H1 (cell line): ENCODE measurements around the gene RNU6-1. TPM values are rescaled to one million over a fixed set of nuclear protein-coding genes. Genes with fewer than 3 reads are reported as not detected.

ENCODE experiments used
- BCL11A ChIP-seq, 2 experiments: IDR thresholded peaks; one replicate each; pipeline ENCODE4 v1.6.1; 2011; ENCODE audit warnings: low read depth in 2 of 2, low read length in 2 of 2, mild to moderate bottlenecking in 2 of 2
- E2F6 ChIP-seq: IDR thresholded peaks from 2 replicates; pipeline ENCODE4 v1.6.1; 2012; ENCODE audit warnings: inconsistent platforms
- GABPA ChIP-seq: IDR thresholded peaks from 2 replicates; pipeline ENCODE4 v1.6.1; 2011; ENCODE audit warnings: mild to moderate bottlenecking, low read length, moderate library complexity, borderline replicate concordance; ENCODE audit not compliant: insufficient read depth
- GTF2F1 ChIP-seq: IDR thresholded peaks from 2 replicates; pipeline ENCODE4 v1.6.1; 2012; ENCODE audit warnings: low read depth, low read length, improper control_type of control experiment, borderline replicate concordance
- HDAC6 ChIP-seq: IDR thresholded peaks from one replicate; pipeline ENCODE4 v1.7.1; 2012; ENCODE audit warnings: low read depth, mild to moderate bottlenecking, inconsistent platforms, low read length, moderate library complexity
- KDM5A ChIP-seq: fragments of 200-600 bp; IDR thresholded peaks from 2 replicates; pipeline ENCODE4 v1.7.1; 2012; ENCODE audit warnings: mild to moderate bottlenecking, low read length, inconsistent platforms, mixed read lengths
- SIRT6 ChIP-seq: IDR thresholded peaks from one replicate; pipeline ENCODE4 v1.7.1; 2012; ENCODE audit warnings: low read length, inconsistent platforms
- SP4 ChIP-seq: IDR thresholded peaks from 2 replicates; pipeline ENCODE4 v1.6.1; 2012; ENCODE audit warnings: low read length, inconsistent platforms
- SRF ChIP-seq: IDR thresholded peaks from 2 replicates; pipeline ENCODE4 v1.6.1; 2011; ENCODE audit warnings: mild to moderate bottlenecking, low read depth, low read length, moderate library complexity
- SUZ12 ChIP-seq: fragments of 200-600 bp; sonication (generic); IDR thresholded peaks from 2 replicates; pipeline ENCODE4 v1.6.1; 2012; ENCODE audit warnings: mild to moderate bottlenecking, inconsistent platforms, low read length, moderate library complexity, mixed read lengths
- TAF7 ChIP-seq: optimal IDR thresholded peaks from 2 replicates; pipeline ENCODE3; 2011; ENCODE audit warnings: low read depth, mild to moderate bottlenecking, inconsistent platforms, low read length, moderate library complexity, borderline replicate concordance
- polyA plus RNA-seq, 7 experiments: library from polyadenylated mRNA; depleted of rRNA in 3 of 7; stranded (reverse) in 5 of 7; unstranded in 2 of 7; fragments of >200 nt in 5 of 7; fragments of 200-250 nt in 2 of 7; gene quantifications; 1 replicate in 5 of 7; 2 replicates in 1 of 7; 4 replicates in 1 of 7; pipeline versions ENCODE4 v1.2.1 to v1.2.3, GENCODE V29; 2011 to 2013; ENCODE audit warnings: missing spikeins in 2 of 7, mixed read lengths in 2 of 7
- total RNA-seq: library from RNA; stranded (reverse); fragmentation: NEBNext Ultra II Directional; extraction: Animal tissue kit (Norgen Biotek cat#: 25700); gene quantifications from 2 replicates; pipeline ENCODE4 v1.2.1, GENCODE V29; 2021

The RNU6-1 gene
- total and polyA plus RNA-seq, 2 of the 8 experiments (the other 6 are each of a cell fraction or from before 2014, with no cell fraction given) = not detected

- TF ChIP-seq HDAC6 (no peak), SIRT6 (no peak), SUZ12 (peak; percentile 100), BCL11A (IDR thresholded peaks at IDR 0.05; ENCODE audit: low read depth in 2 of 2, low read length in 2 of 2) (no peak), E2F6 (peak; percentile 60), KDM5A (no peak), SP4 (no peak), GTF2F1 (no peak), GABPA (no peak), SRF (no peak), TAF7 (no peak)
- TF ChIP-seq, all 59 proteins: peak for 6
These were observed 13.7 kb downstream of the RNU6-1 start (continued) for GRCh38 chr15:67825881-67826716.
